ENCODE data around the gene SLC4A7. TPM values are rescaled to one million over a fixed set of nuclear protein-coding genes. Genes with fewer than 3 reads are reported as not detected.

Gene SLC4A7
- total RNA-seq, 2 experiments from 2014 or later = 25.9 to 31.9 TPM

DNA sequence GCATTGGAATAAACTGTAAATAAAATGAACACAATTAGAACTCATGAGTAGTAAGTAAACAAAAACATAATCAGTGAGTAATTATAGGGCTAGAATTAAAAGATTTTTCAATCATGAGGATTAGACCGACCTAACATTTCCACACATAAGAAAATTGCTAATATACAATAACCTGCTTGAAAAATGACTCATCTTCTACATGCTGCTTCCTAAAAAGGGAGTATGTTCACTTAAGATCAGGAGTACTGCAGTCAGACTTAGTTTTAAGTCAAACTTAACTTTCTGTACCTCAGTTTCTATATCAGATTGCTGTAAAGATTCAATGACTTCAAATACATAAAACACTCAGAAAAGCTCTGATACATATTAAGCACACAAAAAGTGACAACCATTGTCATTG is 92.4 kb downstream of the SLC4A7 start:
- Histone ChIP-seq H4K20me1 (ENCODE audit: insufficient read depth, low read length) (no peaks in the 10 kb centered on the region), H3K4me3 (ENCODE audit: low read depth, low read length, poor library complexity, severe bottlenecking) (no peak overlapping the region), H3K9me2 (ENCODE audit: insufficient read depth, low read length) (no peaks in the 10 kb centered on the region), H3K27ac (ENCODE audit: low read depth, low read length, poor library complexity, severe bottlenecking) (no peak overlapping the region), H3K9me3 (ENCODE audit: low read length) (no peaks in the 10 kb centered on the region), H2AFZ (ENCODE audit: low read length) (no peak overlapping the region), H3K4me2 (ENCODE audit: low read length) (no peak overlapping the region), H3K4me1 (ENCODE audit: insufficient read depth, low read length, poor library complexity, severe bottlenecking) (no peaks in the 10 kb centered on the region), H3K36me3 (ENCODE audit: insufficient read depth, low read length) (peaks cover 4% of the 10 kb centered on the region; the same call in 1 of the 2 replicates), H3K79me2 (ENCODE audit: insufficient read depth, low read depth, low read length) (no peaks in the 10 kb centered on the region)
- no peak for TF ChIP-seq EZH2phosphoT487 (IDR thresholded peaks at IDR 0.05; ENCODE audit: borderline replicate concordance, low read depth, low read length)
- TF ChIP-seq, protein P1, sequence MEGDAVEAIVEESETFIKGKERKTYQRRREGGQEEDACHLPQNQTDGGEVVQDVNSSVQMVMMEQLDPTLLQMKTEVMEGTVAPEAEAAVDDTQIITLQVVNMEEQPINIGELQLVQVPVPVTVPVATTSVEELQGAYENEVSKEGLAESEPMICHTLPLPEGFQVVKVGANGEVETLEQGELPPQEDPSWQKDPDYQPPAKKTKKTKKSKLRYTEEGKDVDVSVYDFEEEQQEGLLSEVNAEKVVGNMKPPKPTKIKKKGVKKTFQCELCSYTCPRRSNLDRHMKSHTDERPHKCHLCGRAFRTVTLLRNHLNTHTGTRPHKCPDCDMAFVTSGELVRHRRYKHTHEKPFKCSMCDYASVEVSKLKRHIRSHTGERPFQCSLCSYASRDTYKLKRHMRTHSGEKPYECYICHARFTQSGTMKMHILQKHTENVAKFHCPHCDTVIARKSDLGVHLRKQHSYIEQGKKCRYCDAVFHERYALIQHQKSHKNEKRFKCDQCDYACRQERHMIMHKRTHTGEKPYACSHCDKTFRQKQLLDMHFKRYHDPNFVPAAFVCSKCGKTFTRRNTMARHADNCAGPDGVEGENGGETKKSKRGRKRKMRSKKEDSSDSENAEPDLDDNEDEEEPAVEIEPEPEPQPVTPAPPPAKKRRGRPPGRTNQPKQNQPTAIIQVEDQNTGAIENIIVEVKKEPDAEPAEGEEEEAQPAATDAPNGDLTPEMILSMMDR (conservative IDR thresholded peaks at IDR 0.05; ENCODE audit: low read length) = no peak
- no TSS peak for BruUV-seq (replicated peaks)
- no peak for DNase-seq (ENCODE audit: low spot score)
- CTCF ChIA-PET (ENCODE audit: unreplicated experiment) = no interaction called here
- POLR2A ChIA-PET = interaction anchor here (1.1 kb wide), 1 partner anchor 11 kb away, joined by 5 read pairs; no protein-coding TSS in a partner anchor
- intact Hi-C loops (cut with micrococcal nuclease; ENCODE audit: unreplicated experiment) = no loop called here

DNA sequence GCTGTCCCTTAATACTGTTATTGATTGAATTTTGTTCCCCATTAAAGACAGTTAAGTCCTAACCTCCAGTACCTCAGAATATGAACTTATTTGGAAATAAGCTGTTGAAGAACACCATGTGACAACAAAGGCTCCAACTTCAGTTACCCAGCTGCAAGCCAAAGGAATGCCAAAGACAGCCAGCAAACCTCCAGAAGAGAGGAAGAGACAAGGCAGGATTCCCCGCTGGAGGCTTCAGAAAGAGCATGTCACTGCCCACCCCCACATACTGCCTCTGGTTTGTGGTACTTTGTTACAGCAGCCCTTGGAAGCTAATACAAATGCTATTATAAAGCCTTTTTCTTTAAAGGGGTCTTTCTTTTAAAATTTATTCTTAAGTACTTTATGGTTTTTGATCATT is 96.6 kb downstream of the SLC4A7 start:
- Histone ChIP-seq H3K4me3 (ENCODE audit: low read depth, low read length, poor library complexity, severe bottlenecking) (no peak overlapping the region), H3K79me2 (ENCODE audit: insufficient read depth, low read depth, low read length) (no peaks in the 10 kb centered on the region), H3K9me2 (ENCODE audit: insufficient read depth, low read length) (no peaks in the 10 kb centered on the region), H2AFZ (ENCODE audit: low read length) (no peak overlapping the region), H3K4me2 (ENCODE audit: low read length) (no peak overlapping the region), H3K9me3 (ENCODE audit: low read length) (no peaks in the 10 kb centered on the region), H3K27ac (ENCODE audit: low read depth, low read length, poor library complexity, severe bottlenecking) (no peak overlapping the region), H3K4me1 (ENCODE audit: insufficient read depth, low read length, poor library complexity, severe bottlenecking) (no peaks in the 10 kb centered on the region), H4K20me1 (ENCODE audit: insufficient read depth, low read length) (no peaks in the 10 kb centered on the region), H3K36me3 (ENCODE audit: insufficient read depth, low read length) (peaks cover 30% of the 10 kb centered on the region)
- intact Hi-C loops (cut with micrococcal nuclease; ENCODE audit: unreplicated experiment) = no loop called here
- no peak for DNase-seq (ENCODE audit: low spot score)
- ChIA-PET CTCF (ENCODE audit: unreplicated experiment) (no interaction called here), POLR2A (no interaction called here)
- BruUV-seq (replicated peaks) = no TSS peak
- TF ChIP-seq, protein P1 (conservative IDR thresholded peaks at IDR 0.05; ENCODE audit: low read length) = no peak
- TF ChIP-seq EZH2phosphoT487 (IDR thresholded peaks at IDR 0.05; ENCODE audit: borderline replicate concordance, low read depth, low read length) = no peak

DNA sequence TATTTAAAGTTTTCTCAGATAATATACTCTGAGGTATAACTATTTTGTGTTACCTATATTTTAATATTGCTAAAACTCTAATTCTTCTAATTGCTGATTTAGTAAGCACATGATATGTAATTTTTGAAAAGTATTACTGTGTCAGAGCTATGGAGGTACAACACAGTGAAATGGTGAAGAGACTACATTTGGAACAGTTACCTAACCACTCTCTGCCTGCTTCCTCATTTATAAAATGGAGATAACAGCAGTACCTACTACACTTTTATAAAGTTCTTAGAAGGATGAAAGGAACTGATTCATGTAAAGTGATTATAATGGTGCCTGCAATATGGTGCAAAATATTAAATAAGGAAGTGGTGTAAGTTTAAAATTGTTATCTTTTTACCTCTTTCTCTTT is 98.7 kb downstream of the SLC4A7 start:
- no peak for DNase-seq (ENCODE audit: low spot score)
- BruUV-seq (replicated peaks) = no TSS peak
- H3K36me3 ChIP-seq (ENCODE audit: insufficient read depth, low read length) = peaks cover 39% of the 10 kb centered on the region

More for the DNA sequence above, 98.7 kb downstream of the SLC4A7 start:
- no peaks in the 10 kb centered on the region for H3K4me1 ChIP-seq (ENCODE audit: insufficient read depth, low read length, poor library complexity, severe bottlenecking)
- H3K9me3 ChIP-seq (ENCODE audit: low read length) = no peaks in the 10 kb centered on the region
- POLR2A ChIA-PET = interaction anchor here (0.6 kb wide), 1 partner anchor 339 kb away, joined by 5 read pairs; no protein-coding TSS in a partner anchor
- no peaks in the 10 kb centered on the region for H3K79me2 ChIP-seq (ENCODE audit: insufficient read depth, low read depth, low read length)
- no peak overlapping the region for H2AFZ ChIP-seq (ENCODE audit: low read length)
- no peak overlapping the region for H3K4me3 ChIP-seq (ENCODE audit: low read depth, low read length, poor library complexity, severe bottlenecking)
- no peaks in the 10 kb centered on the region for H4K20me1 ChIP-seq (ENCODE audit: insufficient read depth, low read length)
- H3K9me2 ChIP-seq (ENCODE audit: insufficient read depth, low read length) = no peaks in the 10 kb centered on the region
- CTCF ChIA-PET (ENCODE audit: unreplicated experiment) = no interaction called here
- TF ChIP-seq, protein P1 (conservative IDR thresholded peaks at IDR 0.05; ENCODE audit: low read length) = no peak
- no peak for TF ChIP-seq EZH2phosphoT487 (IDR thresholded peaks at IDR 0.05; ENCODE audit: borderline replicate concordance, low read depth, low read length)
- H3K27ac ChIP-seq (ENCODE audit: low read depth, low read length, poor library complexity, severe bottlenecking) = no peak overlapping the region
- no peak overlapping the region for H3K4me2 ChIP-seq (ENCODE audit: low read length)
- intact Hi-C loops (cut with micrococcal nuclease; ENCODE audit: unreplicated experiment) = no loop called here
